Measurements from ENCODE around the gene CCL13. TPM values are rescaled to one million over a fixed set of nuclear protein-coding genes. Genes with fewer than 3 reads are reported as not detected.

The CCL13 gene
- total RNA-seq, 2 experiments from 2014 or later = not detected

- peaks cover 18% of the 10 kb centered on the region for H3K27me3 Mint-ChIP-seq (ENCODE audit: low read depth)
- H3K9me3 Mint-ChIP-seq (ENCODE audit: insufficient read depth) = no peaks in the 10 kb centered on the region
- H3K27ac Mint-ChIP-seq = no peak overlapping the region
- POLR2A ChIA-PET = interaction anchor here (1.0 kb wide), 1 partner anchor 27 kb away, joined by 3 read pairs; no protein-coding TSS in a partner anchor
- peaks cover 34% of the 10 kb centered on the region for H3K4me1 Mint-ChIP-seq (ENCODE audit: low read depth)
- no peak for ATAC-seq
- no peak overlapping the region for H3K4me3 Mint-ChIP-seq
- CTCF ChIA-PET = interaction anchor here (1.3 to 5.6 kb wide), 4 partner anchors 10 to 27 kb away, joined by 3 to 54 read pairs (median 12); partner anchors contain the start of gene CCL1
- H3K36me3 Mint-ChIP-seq (ENCODE audit: low read depth) = no peaks in the 10 kb centered on the region
- no peak for DNase-seq
These were observed 14.7 kb downstream of the CCL13 start for GRCh38 chr17:34370997-34371395.

DNA sequence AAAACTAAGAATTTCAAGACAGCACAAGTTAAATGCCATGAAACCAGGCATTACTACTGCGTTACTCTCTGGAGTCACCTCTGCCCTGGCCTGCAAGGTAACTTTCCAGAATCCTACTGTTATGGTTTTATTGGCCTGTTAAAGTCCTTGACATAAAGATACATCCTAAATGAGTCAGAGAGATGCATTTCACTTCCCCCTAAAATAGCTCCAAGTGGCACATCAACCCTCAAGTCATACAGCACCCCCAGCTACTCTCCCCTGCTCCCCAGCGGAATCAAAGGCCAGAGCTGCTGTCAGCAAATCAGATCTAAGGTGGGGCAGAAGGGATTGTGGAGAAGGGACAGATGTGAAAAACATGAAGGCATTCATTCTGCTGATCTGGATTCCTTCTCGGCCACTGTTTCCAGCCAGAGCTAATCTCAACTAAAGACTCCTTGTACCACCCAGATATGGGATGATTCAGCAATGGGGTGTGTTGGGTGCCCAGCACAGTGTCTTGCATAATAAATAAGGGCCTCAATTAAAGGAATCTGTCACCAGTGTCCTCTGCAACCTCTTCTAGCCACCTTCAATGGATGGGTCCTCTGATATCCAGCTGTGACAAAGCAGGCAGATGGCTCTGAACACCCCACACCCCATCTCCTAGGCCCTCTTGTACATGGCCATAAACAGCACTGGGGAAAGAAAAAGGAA lies 15.3 kb downstream of the CCL13 start:
- DNase-seq = no peak
- ChIA-PET CTCF (interaction anchor here (1.1 to 5.6 kb wide), 5 partner anchors 10 to 171 kb away, joined by 3 to 54 read pairs (median 7); partner anchors contain the start of gene CCL1), POLR2A (interaction anchor here (1.0 kb wide), 1 partner anchor 26 kb away, joined by 3 read pairs; no protein-coding TSS in a partner anchor)
- Mint-ChIP-seq H3K9me3 (ENCODE audit: insufficient read depth) (no peaks in the 10 kb centered on the region), H3K27me3 (ENCODE audit: low read depth) (peaks cover 18% of the 10 kb centered on the region), H3K4me1 (ENCODE audit: low read depth) (peaks cover 29% of the 10 kb centered on the region), H3K4me3 (no peak overlapping the region), H3K27ac (no peak overlapping the region), H3K36me3 (ENCODE audit: low read depth) (no peaks in the 10 kb centered on the region)
- ATAC-seq = no peak

GRCh38 chr17:34374457-34374856 lies 18.2 kb downstream of the CCL13 start:
- no peaks in the 10 kb centered on the region for H3K9me3 Mint-ChIP-seq (ENCODE audit: insufficient read depth)
- H3K36me3 Mint-ChIP-seq (ENCODE audit: low read depth) = no peaks in the 10 kb centered on the region
- peaks cover 40% of the 10 kb centered on the region for H3K4me1 Mint-ChIP-seq (ENCODE audit: low read depth)
- H3K4me3 Mint-ChIP-seq = no peak overlapping the region
- ChIA-PET POLR2A (no interaction called here), CTCF (interaction anchor here (2.0 kb wide), 1 partner anchor 13 kb away, joined by 13 read pairs; no protein-coding TSS in a partner anchor)
- peaks cover 11% of the 10 kb centered on the region for H3K27me3 Mint-ChIP-seq (ENCODE audit: low read depth)
- H3K27ac Mint-ChIP-seq = no peak overlapping the region
- ATAC-seq (no peak), DNase-seq (no peak)

DNA sequence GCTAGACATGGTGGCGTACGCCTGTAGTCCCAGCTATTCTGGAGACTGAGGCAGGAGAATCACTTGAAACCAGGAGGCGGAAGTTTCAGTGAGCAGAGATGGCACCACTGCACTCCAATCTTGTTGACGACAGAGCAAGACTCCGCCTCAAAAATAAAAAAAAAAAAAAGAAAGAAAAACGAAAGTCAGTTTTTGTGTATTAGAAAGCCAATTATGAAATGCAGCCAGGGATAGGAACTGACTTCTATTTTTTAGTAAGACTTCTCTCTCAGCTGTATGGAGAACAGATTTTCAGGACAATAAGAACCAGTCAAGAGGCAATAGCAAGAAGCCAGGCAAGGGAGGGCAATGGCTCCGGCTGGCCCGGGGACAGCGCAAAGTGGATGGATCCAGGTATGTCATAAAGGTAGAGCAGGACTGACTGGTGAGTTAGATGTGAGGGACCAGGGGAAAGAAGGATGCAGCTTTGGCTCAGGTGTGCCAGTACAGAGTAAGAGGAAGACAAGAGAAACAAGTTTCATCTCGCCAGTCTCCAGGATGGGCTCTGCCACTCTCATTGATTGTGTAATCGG lies 19.2 kb downstream of the CCL13 start:
- H3K9me3 Mint-ChIP-seq (ENCODE audit: insufficient read depth) = no peaks in the 10 kb centered on the region
- ATAC-seq = no peak
- DNase-seq = no peak
- ChIA-PET POLR2A (no interaction called here), CTCF (interaction anchor here (2.0 kb wide), 1 partner anchor 14 kb away, joined by 13 read pairs; no protein-coding TSS in a partner anchor)
- H3K4me1 Mint-ChIP-seq (ENCODE audit: low read depth) = peaks cover 35% of the 10 kb centered on the region
- peaks cover 11% of the 10 kb centered on the region for H3K27me3 Mint-ChIP-seq (ENCODE audit: low read depth)
- H3K36me3 Mint-ChIP-seq (ENCODE audit: low read depth) = no peaks in the 10 kb centered on the region
- no peak overlapping the region for H3K4me3 Mint-ChIP-seq
- H3K27ac Mint-ChIP-seq = no peak overlapping the region

- POLR2A ChIA-PET = interaction anchor here (0.6 to 1.1 kb wide), 2 partner anchors 8 to 1441 kb away, joined by 3 read pairs; no protein-coding TSS in a partner anchor
- DNase-seq (no peak), ATAC-seq (no peak)
- Mint-ChIP-seq H3K36me3 (ENCODE audit: low read depth) (no peaks in the 10 kb centered on the region), H3K4me1 (ENCODE audit: low read depth) (peaks cover 29% of the 10 kb centered on the region), H3K4me3 (no peak overlapping the region), H3K27ac (no peak overlapping the region), H3K27me3 (ENCODE audit: low read depth) (peaks cover 17% of the 10 kb centered on the region), H3K9me3 (ENCODE audit: insufficient read depth) (no peaks in the 10 kb centered on the region)
- CTCF ChIA-PET = interaction anchor here (1.1 to 2.3 kb wide), 8 partner anchors 9 to 177 kb away, joined by 4 to 32 read pairs (median 6); partner anchors contain the start of gene CCL1
These were observed 21.0 kb downstream of the CCL13 start for GRCh38 chr17:34377078-34377823.

DNA sequence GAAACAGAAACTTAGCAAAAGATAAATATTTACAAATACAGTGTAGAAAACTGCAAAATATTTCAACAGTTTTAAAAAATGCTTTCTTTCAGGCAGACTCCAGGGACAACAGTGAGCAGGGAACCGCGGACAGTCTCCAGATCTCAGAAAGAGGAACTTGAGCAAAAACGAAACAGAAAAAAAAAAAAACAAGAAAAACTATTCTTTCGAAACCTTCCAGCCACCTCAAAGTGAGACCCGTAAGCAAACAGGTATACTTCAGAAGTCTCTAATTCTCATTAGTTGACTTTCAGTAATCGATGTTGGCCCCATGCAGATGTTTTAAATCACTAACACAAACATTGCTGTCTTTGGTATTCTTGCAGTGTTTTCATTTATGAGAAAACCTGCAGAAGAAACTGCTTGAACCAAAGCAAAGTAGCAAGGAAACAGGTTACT lies 22.4 kb downstream of the CCL13 start:
- ChIA-PET CTCF (interaction anchor here (1.0 to 2.3 kb wide), 6 partner anchors 9 to 20 kb away, joined by 3 to 32 read pairs (median 8); partner anchors contain the start of gene CCL1), POLR2A (no interaction called here)
- Mint-ChIP-seq H3K36me3 (ENCODE audit: low read depth) (no peaks in the 10 kb centered on the region), H3K4me1 (ENCODE audit: low read depth) (peaks cover 38% of the 10 kb centered on the region), H3K9me3 (ENCODE audit: insufficient read depth) (no peaks in the 10 kb centered on the region), H3K4me3 (peak overlapping the region; percentile 46), H3K27me3 (ENCODE audit: low read depth) (peaks cover 17% of the 10 kb centered on the region), H3K27ac (peak overlapping the region; percentile 25)
- peak; percentile 63 for ATAC-seq
- peak; percentile 57 for DNase-seq

- ATAC-seq (no peak), DNase-seq (no peak)
- Mint-ChIP-seq H3K36me3 (ENCODE audit: low read depth) (no peaks in the 10 kb centered on the region), H3K4me1 (ENCODE audit: low read depth) (peaks cover 43% of the 10 kb centered on the region), H3K27ac (no peak overlapping the region), H3K9me3 (ENCODE audit: insufficient read depth) (no peaks in the 10 kb centered on the region), H3K4me3 (no peak overlapping the region), H3K27me3 (ENCODE audit: low read depth) (peaks cover 19% of the 10 kb centered on the region)
- POLR2A ChIA-PET = interaction anchor here (0.6 to 0.9 kb wide), 2 partner anchors 20 to 22 kb away, joined by 3 to 4 read pairs; no protein-coding TSS in a partner anchor
- CTCF ChIA-PET = interaction anchor here (1.0 to 2.0 kb wide), 2 partner anchors 17 to 18 kb away, joined by 4 to 14 read pairs; no protein-coding TSS in a partner anchor
These were observed 23.6 kb downstream of the CCL13 start for GRCh38 chr17:34379868-34380267.

DNA sequence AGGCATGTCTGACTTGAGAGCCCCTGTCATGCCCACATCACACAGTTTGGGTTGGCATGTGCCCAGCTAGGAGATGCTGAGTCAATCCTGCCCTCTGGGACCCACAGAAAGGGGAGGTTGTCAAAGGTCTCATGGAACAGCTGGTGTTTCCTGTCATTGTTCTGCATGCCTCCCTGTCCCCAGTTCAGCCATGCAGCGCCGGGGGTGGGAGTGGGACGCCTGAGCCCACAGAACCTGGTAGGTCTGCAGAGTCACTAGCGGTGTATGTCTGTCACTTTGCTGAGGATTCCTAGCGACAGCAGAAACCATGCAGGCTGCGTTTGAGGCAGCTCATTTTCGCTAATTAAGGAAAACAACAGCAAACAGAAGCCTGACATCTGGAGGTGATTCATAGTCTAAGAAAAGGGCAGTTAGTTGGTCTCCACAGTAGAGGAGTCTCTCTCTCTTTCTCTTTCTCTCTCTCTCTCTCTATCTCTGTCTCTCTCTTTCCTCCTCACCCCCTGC lies 26.4 kb downstream of the CCL13 start:
- H3K27me3 Mint-ChIP-seq (ENCODE audit: low read depth) = peaks cover 16% of the 10 kb centered on the region
- H3K36me3 Mint-ChIP-seq (ENCODE audit: low read depth) = no peaks in the 10 kb centered on the region
- no peaks in the 10 kb centered on the region for H3K9me3 Mint-ChIP-seq (ENCODE audit: insufficient read depth)
- ATAC-seq (no peak), DNase-seq (peak; percentile 33)
- CTCF ChIA-PET = interaction anchor here (0.6 to 4.1 kb wide), 13 partner anchors 9 to 182 kb away, joined by 3 to 71 read pairs (median 5); partner anchors contain the start of gene CCL1
- no peak overlapping the region for H3K4me3 Mint-ChIP-seq
- POLR2A ChIA-PET = no interaction called here
- H3K27ac Mint-ChIP-seq = no peak overlapping the region
- peaks cover 54% of the 10 kb centered on the region for H3K4me1 Mint-ChIP-seq (ENCODE audit: low read depth)

- no peak overlapping the region for H3K27ac Mint-ChIP-seq
- POLR2A ChIA-PET = no interaction called here
- DNase-seq (no peak), ATAC-seq (no peak)
- H3K4me3 Mint-ChIP-seq = no peak overlapping the region
- no peaks in the 10 kb centered on the region for H3K9me3 Mint-ChIP-seq (ENCODE audit: insufficient read depth)
- H3K36me3 Mint-ChIP-seq (ENCODE audit: low read depth) = no peaks in the 10 kb centered on the region
- CTCF ChIA-PET = interaction anchor here (1.1 to 4.1 kb wide), 7 partner anchors 10 to 23 kb away, joined by 3 to 71 read pairs (median 14); partner anchors contain the start of gene CCL1
- peaks cover 58% of the 10 kb centered on the region for H3K4me1 Mint-ChIP-seq (ENCODE audit: low read depth)
- H3K27me3 Mint-ChIP-seq (ENCODE audit: low read depth) = peaks cover 16% of the 10 kb centered on the region
These were observed 26.9 kb downstream of the CCL13 start for GRCh38 chr17:34383216-34383615.

DNA sequence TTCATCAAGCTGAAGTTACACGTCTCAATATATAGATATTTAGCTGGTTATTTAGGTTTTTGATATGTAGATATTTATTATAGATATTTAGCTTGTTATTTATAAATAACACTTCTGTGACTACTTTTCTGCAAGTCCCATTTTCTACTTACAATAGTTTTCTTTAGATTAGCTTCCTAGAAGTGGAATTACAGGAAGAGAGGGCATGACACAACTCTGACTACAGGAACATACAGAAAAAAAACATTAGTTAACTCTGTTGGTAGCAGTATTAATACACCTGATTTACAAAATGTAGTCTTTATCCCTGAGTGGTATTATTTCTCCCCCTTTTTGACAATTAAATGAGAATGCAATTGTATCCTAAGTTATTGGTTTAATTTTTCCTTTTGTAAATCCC lies 28.0 kb downstream of the CCL13 start:
- ATAC-seq = no peak
- CTCF ChIA-PET = interaction anchor here (3.1 to 4.1 kb wide), 4 partner anchors 12 to 23 kb away, joined by 14 to 71 read pairs (median 16); partner anchors contain the start of gene CCL1
- no peak overlapping the region for H3K4me3 Mint-ChIP-seq
- H3K4me1 Mint-ChIP-seq (ENCODE audit: low read depth) = peaks cover 53% of the 10 kb centered on the region
- H3K9me3 Mint-ChIP-seq (ENCODE audit: insufficient read depth) = no peaks in the 10 kb centered on the region
- no peak for DNase-seq
- POLR2A ChIA-PET = interaction anchor here (0.8 kb wide), 1 partner anchor 15 kb away, joined by 4 read pairs; no protein-coding TSS in a partner anchor
- no peak overlapping the region for H3K27ac Mint-ChIP-seq
- peaks cover 16% of the 10 kb centered on the region for H3K27me3 Mint-ChIP-seq (ENCODE audit: low read depth)
- no peaks in the 10 kb centered on the region for H3K36me3 Mint-ChIP-seq (ENCODE audit: low read depth)
